HEK293 (cell line): ENCODE data around the gene COL7A1.

Source experiments
- CTCF ChIA-PET: fragments of 350-600 bp; formaldehyde crosslinking; extraction: SDS; loops from one replicate; lab custom pipeline; 2021; ENCODE audit warnings: antibody characterized with exemption; lab: Yijun Ruan, JAX
- POLR2A ChIA-PET: fragments of 300-600 bp; formaldehyde crosslinking; extraction: SDS; loops from one replicate; lab custom pipeline; 2020; ENCODE audit warnings: antibody characterized with exemption, inconsistent platforms; lab: Yijun Ruan, JAX
- H3K27ac ChIP-seq: fragments of 200-500 bp; sonication (Bioruptor generic); 2 replicates; pipeline ENCODE4 v1.5.1; 2014; ENCODE audit warnings: low read depth, low read length, control low read depth, inconsistent platforms; ENCODE audit errors: extremely low read depth
- H3K36me3 ChIP-seq, 2 experiments: fragments of 200-500 bp in 1 of 2; sonication (Bioruptor generic) in 1 of 2; 1 replicate in 1 of 2; 2 replicates in 1 of 2; pipeline ENCODE4 v1.5.1; 2014 to 2017; ENCODE audit warnings: inconsistent platforms in 2 of 2, low read length in 2 of 2; ENCODE audit not compliant: control insufficient read depth in 2 of 2, insufficient read depth in 1 of 2
- H3K4me1 ChIP-seq: fragments of 200-500 bp; sonication (Bioruptor generic); 2 replicates; pipeline ENCODE4 v1.5.1; 2014; ENCODE audit warnings: mild to moderate bottlenecking, low read length, inconsistent platforms; ENCODE audit not compliant: control insufficient read depth, insufficient read depth
- H3K4me3 ChIP-seq: 2 replicates; pipeline ENCODE4 v1.5.1; 2011; ENCODE audit warnings: low read depth, mild to moderate bottlenecking, control low read depth, low read length, moderate library complexity
- H3K9me3 ChIP-seq: fragments of 200-500 bp; sonication (Bioruptor generic); 2 replicates; pipeline ENCODE4 v1.5.1; 2014; ENCODE audit warnings: low read depth, low read length, inconsistent platforms; ENCODE audit not compliant: control insufficient read depth, insufficient read depth
- ATF2 ChIP-seq: fragments of 450-650 bp; formaldehyde crosslinking; IDR thresholded peaks from 2 replicates; pipeline ENCODE4 v1.5.1; 2016; ENCODE audit warnings: missing biosample characterization, missing genetic modification characterization, low read depth
- INSM2 ChIP-seq: fragments of 450-650 bp; formaldehyde crosslinking; IDR thresholded peaks from 2 replicates; pipeline ENCODE4 v1.5.1; 2016; ENCODE audit warnings: missing biosample characterization, missing genetic modification characterization
- PRDM10 ChIP-seq: fragments of 450-650 bp; formaldehyde crosslinking; IDR thresholded peaks from 2 replicates; pipeline ENCODE4 v1.5.1; 2016; ENCODE audit warnings: missing biosample characterization, missing genetic modification characterization
- ZNF148 ChIP-seq: fragments of 450-650 bp; formaldehyde crosslinking; IDR thresholded peaks from 2 replicates; pipeline ENCODE4 v1.5.0; 2017; ENCODE audit warnings: missing biosample characterization, missing genetic modification characterization, borderline replicate concordance
- ZNF529 ChIP-seq: fragments of 450-650 bp; formaldehyde crosslinking; IDR thresholded peaks from 2 replicates; pipeline ENCODE4 v1.5.1; 2017; ENCODE audit warnings: missing genetic modification characterization, missing biosample characterization; ENCODE audit not compliant: insufficient replicate concordance
- ZNF624 ChIP-seq: fragments of 450-650 bp; formaldehyde crosslinking; IDR thresholded peaks from 2 replicates; pipeline ENCODE4 v1.5.1; 2017; ENCODE audit warnings: missing biosample characterization, missing genetic modification characterization
- ZNF704 ChIP-seq: fragments of 450-650 bp; formaldehyde crosslinking; IDR thresholded peaks from 2 replicates; pipeline ENCODE4 v1.5.1; 2016; ENCODE audit warnings: missing biosample characterization, missing genetic modification characterization
- ZNF707 ChIP-seq: fragments of 450-650 bp; formaldehyde crosslinking; IDR thresholded peaks from 2 replicates; pipeline ENCODE4 v1.5.1; 2016; ENCODE audit warnings: missing biosample characterization, missing genetic modification characterization
- ZSCAN23 ChIP-seq: fragments of 450-650 bp; formaldehyde crosslinking; IDR thresholded peaks from 2 replicates; pipeline ENCODE4 v1.5.1; 2016; ENCODE audit warnings: missing biosample characterization, missing genetic modification characterization

The COL7A1 gene

GRCh38 chr3:48634661-48635221, 39.6 kb upstream of the COL7A1 start (continued):
- TF ChIP-seq INSM2 (tag by site-specific recombination): no peak

- TF ChIP-seq ZNF148 (tag by site-specific recombination): no peak
- TF ChIP-seq ZSCAN23 (tag by site-specific recombination): no peak
- no peak for TF ChIP-seq ATF2 (tag by site-specific recombination)
- TF ChIP-seq, all 188 proteins: peak for 0
- peaks cover 0 to 52% of the 10 kb centered on the region in 2 experiments; a peak in 1 of 3 replicates for H3K36me3 ChIP-seq
- CTCF ChIA-PET: interaction anchor here (0.6 to 1.1 kb wide), 6 partner anchors 10 to 48 kb away, joined by 3 read pairs; no protein-coding TSS in a partner anchor
- no peak overlapping the region for H3K4me3 ChIP-seq
- H3K9me3 ChIP-seq: no peaks in the 10 kb centered on the region
- no peak overlapping the region for H3K27ac ChIP-seq
- POLR2A ChIA-PET: interaction anchor here (2.5 kb wide), 1 partner anchor 10 kb away, joined by 7 read pairs; no protein-coding TSS in a partner anchor
- H3K4me1 ChIP-seq: no peaks in the 10 kb centered on the region
Observed at GRCh38 chr3:48633743-48634142, 38.6 kb upstream of the COL7A1 start.

GRCh38 chr3:48633256-48633655, 38.1 kb upstream of the COL7A1 start:
- no peak overlapping the region for H3K27ac ChIP-seq

GRCh38 chr3:48631516-48632448, 36.7 kb upstream of the COL7A1 start:
- TF ChIP-seq ZNF529 (tag by site-specific recombination): no peak
- 0 out of 2 replicates have a peak, but pooled peaks have one; percentile 31 for TF ChIP-seq PRDM10
- POLR2A ChIA-PET: interaction anchor here (0.6 kb wide), 1 partner anchor 489 kb away, joined by 4 read pairs; no protein-coding TSS in a partner anchor
- CTCF ChIA-PET: interaction anchor here (0.5 kb wide), 1 partner anchor 84 kb away, joined by 4 read pairs; no protein-coding TSS in a partner anchor
- no peak overlapping the region for H3K27ac ChIP-seq
- no peaks in the 10 kb centered on the region for H3K4me1 ChIP-seq
- no peak overlapping the region for H3K4me3 ChIP-seq
- H3K36me3 ChIP-seq: peaks cover 0 to 72% of the 10 kb centered on the region in 2 experiments; a peak in 1 of 3 replicates
- H3K9me3 ChIP-seq: no peaks in the 10 kb centered on the region

More at GRCh38 chr3:48633256-48633655, 38.1 kb upstream of the COL7A1 start:
- no peak overlapping the region for H3K4me3 ChIP-seq
- no peaks in the 10 kb centered on the region for H3K4me1 ChIP-seq
- ChIA-PET POLR2A (no interaction called here), CTCF (interaction anchor here (0.6 to 1.1 kb wide), 2 partner anchors 31 to 37 kb away, joined by 3 read pairs; no protein-coding TSS in a partner anchor)
- no peaks in the 10 kb centered on the region for H3K9me3 ChIP-seq
- TF ChIP-seq ZNF624: no peak
- no peak for TF ChIP-seq ZNF704 (tag by site-specific recombination)
- TF ChIP-seq ZNF707 (tag by site-specific recombination): no peak
- H3K36me3 ChIP-seq: peaks cover 0 to 57% of the 10 kb centered on the region in 2 experiments; a peak in 1 of 3 replicates
